ENCODE results near the gene ARHGAP18.
"Not testable (repeated sequence)": the region's sequence is repeated elsewhere in the genome, so short reads cannot be mapped to it uniquely, and the experiment has no call there.

ARHGAP18 gene

GRCh38 chr6:129607581-129608186, 102.3 kb downstream of the ARHGAP18 start:
- DNase-seq: no peak

GRCh38 chr6:129606664-129607063, 103.3 kb downstream of the ARHGAP18 start:
- DNase-seq: peak; percentile 47

- no peak for DNase-seq
Observed at GRCh38 chr6:129605967-129606366, 104.0 kb downstream of the ARHGAP18 start.

- no peak for DNase-seq
Observed at GRCh38 chr6:129605095-129605494, 104.9 kb downstream of the ARHGAP18 start.

- no peak for DNase-seq
Observed at GRCh38 chr6:129604321-129604720, 105.7 kb downstream of the ARHGAP18 start.

- no peak for DNase-seq
Observed at GRCh38 chr6:129603741-129604140, 106.2 kb downstream of the ARHGAP18 start.

GRCh38 chr6:129601323-129601722, 108.7 kb downstream of the ARHGAP18 start:
- DNase-seq: no peak

- no peak for DNase-seq
Observed at GRCh38 chr6:129599467-129599866, 110.5 kb downstream of the ARHGAP18 start.

- peak; percentile 74 for DNase-seq
Observed at GRCh38 chr6:129598244-129599187, 111.5 kb downstream of the ARHGAP18 start.

GRCh38 chr6:129597023-129597713, 112.8 kb downstream of the ARHGAP18 start:
- DNase-seq: no peak

GRCh38 chr6:129596522-129596921, 113.5 kb downstream of the ARHGAP18 start:
- DNase-seq: no peak

GRCh38 chr6:129593233-129593564, 116.8 kb downstream of the ARHGAP18 start:
- no peak for DNase-seq

- DNase-seq: no peak
Observed at GRCh38 chr6:129592516-129593232, 117.3 kb downstream of the ARHGAP18 start.

- peak; percentile 94 for DNase-seq
Observed at GRCh38 chr6:129590408-129591022, 119.5 kb downstream of the ARHGAP18 start.

- DNase-seq: peak; percentile 10
Observed at GRCh38 chr6:129586815-129587214, 123.2 kb downstream of the ARHGAP18 start.

GRCh38 chr6:129583866-129584265, 126.1 kb downstream of the ARHGAP18 start:
- DNase-seq: no peak

GRCh38 chr6:129578315-129578714, 131.7 kb downstream of the ARHGAP18 start:
- DNase-seq: no peak

- no peak for DNase-seq
Observed at GRCh38 chr6:129577691-129578090, 132.3 kb downstream of the ARHGAP18 start.

GRCh38 chr6:129576456-129576855, 133.5 kb downstream of the ARHGAP18 start:
- DNase-seq: no peak

- peak; percentile 74 for DNase-seq
Observed at GRCh38 chr6:129575378-129576118, 134.4 kb downstream of the ARHGAP18 start.

- not testable (repeated sequence) for DNase-seq
Observed at GRCh38 chr6:129574605-129575004, 135.4 kb downstream of the ARHGAP18 start.

- not testable (repeated sequence) for DNase-seq
Observed at GRCh38 chr6:129570929-129571328, 139.0 kb downstream of the ARHGAP18 start.

All from fibroblast of skin of right quadriceps (primary cell).